ENCODE data around the gene PIERCE2.
"Not testable (repeated sequence)": the region's sequence is repeated elsewhere in the genome, so short reads cannot be mapped to it uniquely, and the experiment has no call there.

The PIERCE2 gene

GRCh38 chr15:55434989-55435825, 26.9 kb downstream of the PIERCE2 start:
- no peak for DNase-seq (ENCODE audit: low read depth)

- DNase-seq (ENCODE audit: low read depth): not testable (repeated sequence)
These were observed 34.8 kb downstream of the PIERCE2 start for GRCh38 chr15:55443141-55443540.

GRCh38 chr15:55445936-55446335, 37.6 kb downstream of the PIERCE2 start:
- DNase-seq (ENCODE audit: low read depth): not testable (repeated sequence)

GRCh38 chr15:55446379-55447029, 38.2 kb downstream of the PIERCE2 start:
- DNase-seq (ENCODE audit: low read depth): not testable (repeated sequence)

- not testable (repeated sequence) for DNase-seq (ENCODE audit: low read depth)
These were observed 38.7 kb downstream of the PIERCE2 start for GRCh38 chr15:55447030-55447394.

GRCh38 chr15:55457401-55458022, 49.2 kb downstream of the PIERCE2 start:
- DNase-seq (ENCODE audit: low read depth): no peak

- DNase-seq (ENCODE audit: low read depth): no peak
These were observed 53.2 kb downstream of the PIERCE2 start for GRCh38 chr15:55461447-55461846.

- no peak for DNase-seq (ENCODE audit: low read depth)
These were observed 60.0 kb downstream of the PIERCE2 start for GRCh38 chr15:55468321-55468720.
